ENCODE measurements around the gene CYP39A1.
"Not testable (repeated sequence)": the region's sequence is repeated elsewhere in the genome, so short reads cannot be mapped to it uniquely, and the experiment has no call there.

Gene CYP39A1

GRCh38 chr6:46648108-46648507 lies 4.5 kb downstream of the CYP39A1 start:
- DNase-seq = not testable (repeated sequence)

GRCh38 chr6:46645265-46645664 lies 7.4 kb downstream of the CYP39A1 start:
- no peak for DNase-seq

GRCh38 chr6:46642928-46643751 lies 9.5 kb downstream of the CYP39A1 start:
- DNase-seq = no peak

GRCh38 chr6:46638650-46639049 lies 14.0 kb downstream of the CYP39A1 start:
- DNase-seq = no peak

GRCh38 chr6:46637933-46638332 lies 14.7 kb downstream of the CYP39A1 start:
- DNase-seq = no peak

- DNase-seq = no peak
Measured at GRCh38 chr6:46637145-46637544, 15.5 kb downstream of the CYP39A1 start.

GRCh38 chr6:46635462-46635861 lies 17.2 kb downstream of the CYP39A1 start:
- no peak for DNase-seq

GRCh38 chr6:46632053-46632452 lies 20.6 kb downstream of the CYP39A1 start:
- DNase-seq = no peak

- DNase-seq = no peak
Measured at GRCh38 chr6:46629691-46630090, 22.9 kb downstream of the CYP39A1 start.

- no peak for DNase-seq
Measured at GRCh38 chr6:46628976-46629375, 23.6 kb downstream of the CYP39A1 start.

- DNase-seq = no peak
Measured at GRCh38 chr6:46628498-46628897, 24.1 kb downstream of the CYP39A1 start.

- no peak for DNase-seq
Measured at GRCh38 chr6:46626976-46627375, 25.6 kb downstream of the CYP39A1 start.

GRCh38 chr6:46626228-46626909 lies 26.2 kb downstream of the CYP39A1 start:
- peak; percentile 42 for DNase-seq

GRCh38 chr6:46618726-46619125 lies 33.9 kb downstream of the CYP39A1 start:
- DNase-seq = no peak

GRCh38 chr6:46612645-46613044 lies 40.0 kb downstream of the CYP39A1 start:
- DNase-seq = no peak

- DNase-seq = no peak
Measured at GRCh38 chr6:46610862-46611553, 41.6 kb downstream of the CYP39A1 start.

- DNase-seq = no peak
Measured at GRCh38 chr6:46606338-46606737, 46.3 kb downstream of the CYP39A1 start.

GRCh38 chr6:46605091-46605797 lies 47.4 kb downstream of the CYP39A1 start:
- no peak for DNase-seq

- DNase-seq = no peak
Measured at GRCh38 chr6:46598215-46598614, 54.4 kb downstream of the CYP39A1 start.

- no peak for DNase-seq
Measured at GRCh38 chr6:46592740-46593139, 59.9 kb downstream of the CYP39A1 start.

- no peak for DNase-seq
Measured at GRCh38 chr6:46592046-46592445, 60.6 kb downstream of the CYP39A1 start.

GRCh38 chr6:46590765-46591164 lies 61.9 kb downstream of the CYP39A1 start:
- no peak for DNase-seq

- no peak for DNase-seq
Measured at GRCh38 chr6:46586906-46587305, 65.7 kb downstream of the CYP39A1 start.

All from CD4-positive, alpha-beta T cell treated with Interleukin-4 for 4 hours (primary cell).